Occipital lobe (tissue), 2 donors: ENCODE data around the gene GOSR2. TPM values are rescaled to one million over a fixed set of nuclear protein-coding genes. Genes with fewer than 3 reads are reported as not detected.
"Not testable (repeated sequence)": the region's sequence is repeated elsewhere in the genome, so short reads cannot be mapped to it uniquely, and the experiment has no call there.

Source experiments
- DNase-seq: peaks from one replicate; lab custom pipeline; 2025; lab: John Stamatoyannopoulos, UW
- total RNA-seq: library from RNA; depleted of rRNA; stranded (reverse); fragments of >200 nt; gene quantifications from one replicate; pipeline ENCODE4 v1.2.3, GENCODE V29; 2014

The GOSR2 gene
- total RNA-seq, 1 donor from 2014 or later = 40.7 TPM

DNA sequence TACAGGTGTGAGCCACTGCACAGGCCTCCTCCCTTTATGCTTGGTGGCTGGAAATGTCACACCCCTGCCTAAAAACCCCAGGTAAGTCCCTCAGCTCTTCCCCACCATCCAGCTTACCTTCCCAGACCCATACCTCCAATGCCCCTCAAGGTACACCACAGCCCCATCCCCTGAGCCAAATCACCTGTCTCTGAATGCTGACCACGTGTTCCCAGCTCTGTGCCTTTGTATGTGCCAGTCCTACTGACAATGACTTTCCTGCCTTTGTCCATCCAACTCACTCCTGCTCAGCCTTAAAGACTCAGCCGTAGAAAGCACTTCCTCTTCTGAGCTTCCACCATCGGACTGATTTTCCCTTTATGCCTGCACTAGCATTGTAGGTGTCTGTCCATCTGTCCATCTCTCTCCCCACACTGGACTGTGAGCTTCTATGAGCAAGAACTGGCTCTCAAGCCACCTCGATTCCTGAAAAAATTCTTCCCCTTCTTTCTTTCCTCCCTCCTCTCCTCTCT is 30.7 kb upstream of the GOSR2 start:
- no peak for DNase-seq

DNA sequence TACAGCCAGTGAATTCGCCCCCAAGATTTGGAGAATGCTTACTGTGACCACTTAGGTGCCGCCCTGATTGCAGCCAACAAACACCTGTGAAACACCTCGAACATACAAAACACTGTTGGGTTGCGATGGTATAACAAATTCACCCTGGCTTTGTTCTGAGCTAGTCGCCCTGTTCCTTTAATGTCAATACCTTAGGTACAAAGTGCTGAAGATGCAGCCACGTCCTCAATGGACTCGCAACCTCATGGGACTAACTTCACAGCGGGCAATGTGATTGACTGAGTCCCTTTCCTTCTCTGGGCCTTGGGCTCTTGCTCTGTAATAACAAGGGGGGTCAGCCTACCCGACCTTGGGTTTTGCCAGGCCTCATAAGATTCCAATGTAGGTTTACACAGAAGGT is 28.9 kb upstream of the GOSR2 start:
- DNase-seq = no peak

DNA sequence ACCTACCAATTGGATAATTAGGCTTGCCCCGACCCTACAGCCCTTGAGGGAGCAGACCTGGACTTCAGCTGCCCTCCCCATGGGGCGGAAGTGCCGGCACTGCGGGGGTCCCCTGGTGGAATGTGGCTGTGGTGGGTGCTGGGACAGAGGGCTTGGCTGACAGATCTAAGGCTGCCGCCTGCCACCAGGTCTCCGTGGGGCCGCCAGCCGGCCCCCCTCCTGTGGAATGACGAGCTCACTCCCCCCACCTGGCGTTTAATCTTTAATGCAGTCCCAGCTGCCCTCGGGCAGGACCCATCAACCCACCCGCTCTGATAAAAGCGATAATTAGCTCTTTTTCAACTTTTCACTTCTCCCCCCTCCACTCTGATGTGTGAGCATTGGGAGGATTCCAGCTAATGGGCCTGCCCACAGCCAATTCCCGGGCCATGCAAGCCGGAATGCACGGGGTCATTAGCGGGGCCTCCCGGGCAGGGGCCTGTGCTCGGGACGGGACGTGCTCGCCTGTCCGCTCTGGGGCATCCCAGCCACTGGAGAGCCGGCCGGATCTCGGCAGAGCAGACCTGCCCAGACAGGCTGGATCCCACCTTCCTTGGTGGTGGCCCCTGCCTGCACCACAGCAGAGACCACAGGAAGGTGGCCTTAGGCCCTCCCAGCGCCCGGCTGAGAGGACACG is 28.3 kb upstream of the GOSR2 start:
- no peak for DNase-seq

DNA sequence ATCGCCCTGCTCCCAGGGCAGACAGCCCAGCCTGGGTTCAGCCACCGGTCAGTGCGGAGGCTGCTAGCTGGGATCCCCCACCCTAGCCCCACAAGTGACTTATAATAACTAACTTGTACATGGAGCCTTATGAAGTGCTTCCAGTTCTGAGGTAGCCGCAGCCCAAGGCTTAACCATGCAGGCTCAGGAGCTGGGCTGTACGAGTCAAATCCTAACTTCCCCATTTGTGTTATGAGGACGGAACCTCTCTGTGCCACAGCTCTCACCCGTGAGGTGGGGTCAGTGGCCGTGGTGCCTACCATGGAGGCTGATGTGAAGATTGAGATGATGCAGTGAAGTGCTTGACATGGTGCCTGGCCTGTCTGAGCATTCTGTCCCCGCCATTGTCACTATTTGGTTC is 27.8 kb upstream of the GOSR2 start:
- DNase-seq = no peak

DNA sequence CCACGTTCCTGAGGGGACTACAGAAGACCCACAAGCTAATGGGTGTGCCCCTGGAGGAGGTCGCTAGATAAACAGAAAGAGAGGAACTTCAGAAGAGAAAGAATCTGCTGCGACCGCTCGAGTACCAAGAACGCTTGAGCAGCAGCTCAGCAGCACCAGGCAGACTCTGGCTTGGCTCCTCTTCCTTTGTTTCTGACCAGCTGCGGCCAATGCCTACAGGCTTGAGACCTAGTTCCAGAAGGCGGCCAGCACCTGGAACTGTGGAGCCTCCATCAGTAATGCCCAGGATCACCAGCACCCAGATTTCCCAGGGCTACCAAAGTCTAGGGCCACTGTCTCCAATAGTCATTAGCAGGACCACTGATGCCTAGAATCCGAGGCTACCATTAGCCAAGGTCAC is 26.0 kb upstream of the GOSR2 start:
- no peak for DNase-seq

DNA sequence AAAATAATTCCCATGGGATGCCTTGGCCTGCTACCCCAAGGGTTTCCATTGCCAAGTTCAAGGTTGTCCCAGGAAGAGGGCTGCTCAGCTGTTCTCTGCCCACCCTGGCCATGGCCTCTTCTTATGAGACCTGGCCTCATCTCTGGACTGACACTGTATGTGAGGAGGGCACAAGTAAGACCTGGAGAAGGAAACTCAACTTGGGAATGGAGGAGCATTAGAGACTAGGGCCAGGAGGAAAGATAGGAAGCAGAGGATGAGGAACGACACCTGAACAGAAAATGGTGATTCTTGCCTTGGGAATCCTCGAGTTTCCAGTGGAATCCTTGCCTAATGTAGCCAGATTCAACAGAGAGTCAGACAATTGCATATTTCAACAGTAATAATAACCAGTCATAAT is 24.6 kb upstream of the GOSR2 start:
- no peak for DNase-seq

DNA sequence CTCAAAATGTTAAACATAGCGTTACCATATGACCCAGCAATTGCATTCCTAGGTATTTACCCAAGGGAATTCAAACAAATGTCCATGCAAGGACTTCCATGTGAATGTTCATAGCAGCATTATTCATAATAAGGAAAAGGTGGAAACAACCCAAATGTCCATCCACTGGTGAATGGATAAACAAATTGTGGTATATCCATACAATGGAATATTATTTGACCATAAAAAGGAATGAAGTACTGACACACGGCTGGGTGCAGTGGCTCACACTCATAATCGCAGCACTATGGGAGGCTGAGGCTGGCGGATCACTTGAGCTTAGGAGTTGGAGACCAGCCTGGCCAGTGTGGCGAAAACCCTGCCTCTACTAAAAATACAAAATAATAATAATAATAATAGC is 24.1 kb upstream of the GOSR2 start:
- no peak for DNase-seq

DNA sequence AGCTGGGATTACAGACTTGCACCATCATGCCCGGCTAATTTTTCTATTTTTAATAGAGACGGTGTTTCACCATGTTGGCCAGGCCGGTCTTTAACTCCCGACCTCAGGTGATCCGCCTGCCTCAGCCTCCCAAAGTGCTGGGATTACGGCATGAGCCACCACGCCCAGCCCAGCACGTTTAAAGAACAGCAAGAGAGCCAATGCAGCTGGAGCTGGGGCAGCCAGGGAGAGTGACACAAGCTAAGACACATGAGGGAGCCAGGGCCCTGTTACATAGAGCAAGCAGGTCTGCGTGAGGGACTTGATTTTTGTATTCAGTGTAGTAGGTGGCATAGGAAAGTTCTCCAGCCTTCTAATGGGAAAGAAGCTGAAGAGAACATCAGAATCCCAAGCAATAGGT is 21.7 kb upstream of the GOSR2 start:
- DNase-seq = no peak

DNA sequence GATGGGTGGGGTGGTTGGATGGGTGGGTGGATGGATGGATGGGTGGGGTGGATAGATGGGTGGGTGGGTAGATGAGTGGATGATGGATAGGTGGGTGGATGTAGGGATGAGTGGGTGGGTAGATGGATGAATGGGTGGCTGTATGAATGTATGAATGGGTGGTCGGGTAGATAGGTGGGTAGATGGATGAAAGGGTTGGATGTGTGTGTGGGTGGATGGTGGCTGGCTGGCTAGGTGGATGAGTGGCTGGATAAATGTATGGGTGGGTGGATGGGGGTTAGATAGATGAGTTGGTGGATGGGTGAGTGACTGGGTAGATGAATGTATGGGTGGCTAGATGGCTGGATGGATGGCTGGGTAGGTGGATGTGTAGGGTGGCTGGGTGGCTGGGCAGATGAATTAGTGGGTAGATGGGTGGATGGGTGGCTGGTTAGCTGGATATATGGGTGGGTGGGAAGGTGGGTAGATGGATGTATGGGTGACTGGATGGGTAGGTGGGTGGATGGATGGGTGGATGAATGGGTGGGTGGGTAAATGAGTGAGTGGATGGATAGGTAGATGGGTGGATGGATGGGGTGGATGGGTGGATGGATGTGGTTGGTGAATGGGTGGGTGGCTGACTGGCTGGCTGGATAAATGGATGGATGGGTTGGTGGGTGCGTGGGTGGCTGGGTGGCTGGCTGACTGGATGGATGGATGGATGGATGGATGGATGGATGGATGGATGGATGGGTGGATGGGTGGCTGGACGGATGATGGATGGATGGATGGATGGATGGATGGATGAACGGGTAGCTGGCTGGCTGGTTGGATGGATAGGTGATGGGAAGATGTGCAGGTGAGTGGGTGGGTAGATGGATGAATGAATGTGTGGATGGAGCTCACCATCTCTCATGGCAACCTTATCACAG is 18.9 kb upstream of the GOSR2 start:
- no peak for DNase-seq

DNA sequence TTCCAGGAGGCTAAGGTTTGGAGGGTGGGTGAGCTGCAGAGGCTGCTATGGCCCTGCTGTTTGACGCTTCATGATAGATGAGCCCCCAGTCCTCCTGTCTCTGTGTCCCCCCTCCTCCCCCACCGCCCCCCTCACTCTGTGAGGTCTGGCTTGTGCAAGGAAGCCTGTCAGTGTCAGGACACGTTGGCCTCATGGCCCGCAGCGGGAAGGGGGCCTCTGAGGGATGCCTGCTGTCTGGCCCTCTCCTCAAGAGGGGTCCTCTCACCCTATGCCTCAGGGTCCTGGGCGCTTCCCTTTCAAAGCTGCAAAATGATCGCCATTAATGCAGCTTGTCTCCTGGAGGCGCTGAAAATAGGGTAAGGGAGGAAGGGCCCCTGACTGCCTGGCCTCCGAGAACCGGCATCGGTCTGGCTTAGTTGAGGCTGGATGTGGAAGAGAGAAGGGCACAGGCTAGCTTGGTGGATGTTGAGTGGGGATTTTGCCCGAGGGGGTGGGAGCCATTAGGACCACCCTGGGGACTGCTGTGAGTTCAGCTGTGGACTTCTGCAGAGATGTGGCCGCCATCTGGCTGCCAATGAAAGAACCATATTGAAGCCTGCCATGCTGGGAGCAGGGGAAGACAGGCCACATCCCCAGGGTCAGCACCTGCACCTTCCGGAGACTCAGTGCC is 14.8 kb upstream of the GOSR2 start:
- no peak for DNase-seq

DNA sequence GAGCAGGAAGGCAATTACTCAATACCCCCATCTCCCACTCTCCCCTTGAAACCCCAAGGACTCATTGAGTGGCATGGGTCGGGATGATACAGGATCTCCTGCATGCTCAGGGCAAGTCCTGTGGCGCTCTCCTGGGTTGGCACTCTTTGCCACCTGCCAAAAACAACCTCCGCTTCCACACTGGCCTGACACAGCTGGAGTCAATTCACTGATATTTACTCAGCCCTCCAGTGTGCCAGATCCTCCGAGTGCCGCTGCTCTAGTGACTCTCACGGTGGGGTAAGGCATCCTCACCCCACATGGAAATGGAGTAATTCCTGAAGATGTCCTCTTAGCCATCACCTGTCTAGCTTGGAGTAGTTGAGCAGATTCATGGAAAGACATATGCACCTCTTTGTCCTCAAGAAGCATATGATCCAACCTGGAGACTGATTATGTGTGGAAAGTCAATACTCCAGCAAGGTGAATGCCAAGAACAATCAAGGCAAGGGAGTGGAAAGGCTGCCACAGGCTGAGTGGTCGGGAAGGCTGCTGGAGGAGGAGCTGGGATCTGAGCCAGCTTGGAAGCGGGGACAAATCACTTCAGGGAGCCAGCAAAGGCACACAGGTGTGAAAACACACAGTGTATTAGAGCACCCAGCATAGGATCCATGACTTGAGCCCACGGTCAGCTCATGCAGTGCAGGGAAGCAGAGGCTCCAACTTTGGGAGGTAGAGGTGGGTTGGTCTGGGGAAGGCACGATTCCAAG is 12.6 kb upstream of the GOSR2 start:
- DNase-seq = no peak

DNA sequence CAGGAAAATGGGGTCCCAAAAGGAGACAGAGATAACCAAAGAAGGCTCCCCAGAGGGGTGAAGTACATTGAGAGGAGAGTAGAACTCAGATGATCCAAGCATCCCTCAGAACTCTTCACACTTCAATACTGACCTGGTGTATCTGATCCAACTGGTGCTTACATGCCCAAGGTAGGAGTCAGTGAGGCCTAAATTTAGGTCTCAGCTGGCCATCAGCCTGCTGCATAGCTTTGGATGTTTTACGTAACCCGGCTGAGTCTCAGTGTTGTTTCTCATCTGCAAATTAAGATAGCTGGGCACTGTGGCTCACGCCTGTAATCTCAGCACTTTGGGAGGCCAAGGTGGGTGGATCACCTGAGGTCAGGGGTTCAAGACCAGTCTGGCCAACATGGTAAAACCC is 11.6 kb upstream of the GOSR2 start:
- DNase-seq = no peak

DNA sequence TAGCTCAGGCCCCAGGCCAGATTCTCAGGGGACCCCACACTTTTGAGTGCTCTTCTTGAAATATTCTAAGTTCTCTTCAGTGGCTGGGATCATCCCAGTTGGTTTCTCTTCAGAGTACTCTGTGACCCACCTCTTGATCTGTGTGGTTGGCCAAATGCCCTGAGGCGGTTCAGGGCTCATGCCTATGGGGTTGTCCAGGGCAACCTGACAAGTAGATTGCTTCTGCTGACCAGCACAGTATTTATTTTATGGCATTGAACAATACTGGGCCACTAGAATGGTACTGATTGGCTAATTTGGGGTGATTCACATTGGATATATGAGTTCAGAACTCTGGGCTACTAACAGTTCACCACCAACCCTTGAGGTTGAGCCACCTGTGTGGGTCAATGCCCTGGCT is 7.4 kb upstream of the GOSR2 start:
- DNase-seq = no peak

DNA sequence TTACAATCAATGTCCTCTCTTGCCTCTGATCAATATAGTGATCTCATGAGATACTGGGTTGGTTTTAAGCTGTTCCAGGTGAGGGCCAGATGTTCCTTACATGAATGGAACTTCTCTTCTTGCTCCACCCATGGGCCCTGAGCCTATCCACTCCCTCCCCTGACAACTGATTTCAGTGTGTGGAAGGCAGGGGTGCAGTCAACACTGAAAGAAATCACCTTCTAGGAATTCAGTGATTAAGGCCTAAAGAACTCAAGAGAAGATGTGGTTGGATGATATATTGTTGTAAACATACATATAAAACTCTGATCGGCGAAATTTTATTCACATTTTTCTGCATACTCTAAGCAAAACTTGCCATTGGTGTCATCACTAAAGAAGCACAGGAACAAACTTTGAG is 6.7 kb upstream of the GOSR2 start:
- DNase-seq = no peak

DNA sequence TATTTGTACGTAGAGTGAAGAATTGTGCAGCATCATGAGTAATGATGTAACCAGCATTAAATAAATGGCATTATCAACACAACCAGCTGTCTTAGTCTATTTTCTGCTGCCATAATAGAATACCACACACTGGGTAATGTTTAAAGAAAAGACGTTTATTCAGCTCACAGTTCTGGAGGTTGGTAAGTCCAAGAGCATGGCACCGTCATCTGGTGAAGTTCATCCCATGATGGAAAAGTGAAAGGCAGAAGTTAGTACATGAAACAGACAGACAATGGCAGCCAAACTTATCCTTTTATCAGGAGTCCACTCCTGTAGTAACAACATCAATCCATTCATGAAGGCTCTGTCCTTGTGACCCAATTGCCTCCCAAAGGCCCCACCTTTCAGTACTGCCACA is 6.3 kb upstream of the GOSR2 start:
- DNase-seq = no peak

DNA sequence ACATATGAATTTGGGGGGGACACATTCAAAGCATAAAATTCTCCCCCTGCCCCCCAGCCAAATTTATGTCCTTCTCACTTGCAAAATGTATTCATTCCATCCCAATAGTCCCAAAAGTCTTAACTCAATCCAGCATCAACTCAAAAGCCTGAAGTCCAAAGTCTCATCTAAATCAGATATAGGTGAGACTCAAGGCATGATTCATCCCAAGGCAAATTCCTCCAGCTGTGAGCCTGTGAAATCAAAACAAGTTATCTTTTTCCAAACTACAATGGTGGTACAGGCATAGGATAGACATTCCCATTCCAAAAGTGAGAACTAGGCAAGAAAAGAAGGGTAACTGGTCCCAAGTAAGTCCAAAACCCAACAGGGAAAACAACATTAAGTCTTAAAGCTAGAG is 5.9 kb upstream of the GOSR2 start:
- no peak for DNase-seq

DNA sequence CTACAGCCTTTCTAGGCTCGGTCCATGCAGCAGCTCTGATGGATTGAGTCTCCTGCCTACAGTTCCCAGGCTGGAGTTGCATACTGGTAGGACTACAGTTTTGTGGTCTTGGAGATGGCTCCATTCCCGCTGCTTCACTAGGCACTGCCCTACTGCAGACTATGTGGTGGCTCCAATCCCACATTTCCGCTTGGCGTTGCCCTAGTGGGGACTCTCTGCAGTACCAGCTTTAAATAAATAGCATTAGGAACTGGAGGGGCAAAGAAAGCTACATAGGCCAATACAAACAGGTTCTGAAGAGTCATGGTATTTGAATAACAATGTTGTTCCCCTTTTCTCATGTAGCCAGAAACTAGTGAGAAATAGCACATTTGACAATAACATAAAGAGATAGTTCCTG is 5.4 kb upstream of the GOSR2 start:
- no peak for DNase-seq

DNA sequence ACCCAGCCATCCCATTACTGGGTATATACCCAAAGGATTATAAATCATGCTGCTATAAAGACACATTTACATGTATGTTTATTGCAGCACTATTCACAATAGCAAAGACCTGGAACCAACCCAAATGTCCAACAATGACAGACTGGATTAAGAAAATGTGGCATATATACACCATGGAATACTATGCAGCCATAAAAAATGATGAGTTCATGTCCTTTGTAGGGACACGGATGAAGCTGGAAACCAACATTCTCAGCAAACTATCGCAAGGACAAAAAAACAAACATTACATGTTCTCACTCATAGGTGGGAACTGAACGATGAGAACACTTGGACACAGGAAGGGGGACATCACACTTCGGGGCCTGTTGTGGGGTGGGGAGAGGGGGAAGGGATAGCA is 998 bp upstream of the GOSR2 start:
- DNase-seq = not testable (repeated sequence)

DNA sequence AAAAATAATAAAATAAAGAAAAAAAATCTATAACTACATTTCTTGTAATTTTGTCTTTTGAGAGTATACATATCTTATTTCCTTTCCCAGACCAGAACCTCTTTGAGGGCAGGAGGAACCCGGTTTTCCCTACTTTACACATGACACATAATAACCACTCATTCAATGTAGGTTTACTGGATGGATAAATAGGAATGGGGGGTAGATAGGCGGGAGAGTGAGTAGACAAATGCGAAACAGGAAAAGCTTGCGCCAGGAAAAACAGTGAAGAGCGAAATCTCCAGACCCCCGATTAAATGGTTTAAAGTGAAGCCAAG is 515 bp upstream of the GOSR2 start:
- no peak for DNase-seq

DNA sequence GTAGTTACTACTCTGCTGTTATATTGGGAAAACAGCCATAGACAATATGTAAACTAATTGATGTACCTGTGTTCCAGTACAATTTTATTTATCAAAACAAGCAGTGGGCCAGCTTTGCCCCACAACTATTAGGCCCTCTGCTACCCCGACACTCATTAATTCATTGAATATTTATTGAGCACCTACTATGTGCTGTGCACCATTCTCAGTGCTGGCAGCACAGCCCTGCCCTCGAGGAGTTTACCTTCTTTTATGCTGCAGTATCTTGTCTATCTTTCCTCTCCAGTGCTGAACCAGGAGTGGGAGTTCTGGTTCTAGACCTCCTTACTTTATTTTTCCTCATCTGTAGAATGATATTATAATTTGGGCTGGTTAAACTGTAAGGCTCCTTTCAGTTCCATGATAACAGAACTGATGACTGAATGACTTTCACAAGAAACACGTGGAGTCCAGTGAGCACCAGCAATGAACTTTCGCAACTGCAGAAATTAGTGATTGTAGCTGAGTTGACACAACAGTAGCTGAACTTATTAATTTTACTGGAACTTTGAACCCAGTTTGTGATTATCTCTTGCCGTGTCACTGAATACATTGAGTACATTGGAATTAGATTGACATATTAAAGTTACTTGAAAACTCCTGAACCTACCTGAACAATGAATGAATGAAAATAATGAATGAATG is 2.4 kb downstream of the GOSR2 start:
- DNase-seq = no peak
